GM12878 (cell line): ENCODE measurements around the gene PLCD1. TPM values are rescaled to one million over a fixed set of nuclear protein-coding genes. Genes with fewer than 3 reads are reported as not detected.

Source experiments
- ATAC-seq: fragments of 200-7000 bp; cut with Tn5 transposase; 3 replicates; pipeline ENCODE4 v1.9.1; 2020; ENCODE audit warnings: mild to moderate bottlenecking, moderate library complexity
- BruUV-seq: library from RNA; stranded (reverse); fragments of 400-500 nt; replicated peaks from 2 replicates; lab custom pipeline; 2021; lab: Mats Ljungman, UMichigan
- CTCF ChIA-PET: fragments of 300-600 bp; sonication (Branson Sonifier 250); formaldehyde crosslinking; extraction: SDS; loops from one replicate; lab custom pipeline; 2021; ENCODE audit warnings: inconsistent platforms; lab: Yijun Ruan, JAX
- POLR2A ChIA-PET: fragments of 350-600 bp; formaldehyde crosslinking; extraction: SDS; loops from one replicate; lab custom pipeline; 2021; ENCODE audit warnings: inconsistent platforms; lab: Charles Lee
- RAD21 ChIA-PET: fragments of 300-600 bp; sonication (Branson Sonifier 250); formaldehyde crosslinking; loops from one replicate; lab custom pipeline; 2023; ENCODE audit warnings: antibody characterized with exemption; ENCODE audit not compliant: unreplicated experiment; lab: Charles Lee
- SMC1A ChIA-PET: fragments of 300-600 bp; sonication (Branson Sonifier 250); formaldehyde crosslinking; loops from one replicate; lab custom pipeline; 2023; ENCODE audit not compliant: unreplicated experiment, uncharacterized antibody; lab: Charles Lee
- DNase-seq: peaks from one replicate; pipeline ENCODE4 v3.0.0-alpha.2; 2011; ENCODE audit warnings: low read depth, low spot score
- FAIRE-seq: peaks from 3 replicates; lab custom pipeline; 2011; peaks lifted over from hg19 to GRCh38; lab: Jason Lieb, UNC
- H2AFZ ChIP-seq: 2 replicates; pipeline ENCODE4 v1.6.0; 2011; ENCODE audit warnings: low read depth, low read length, control low read depth; ENCODE audit not compliant: control insufficient read depth
- H3K27ac ChIP-seq: 2 replicates; pipeline ENCODE4 v1.5.1; 2011; ENCODE audit warnings: control low read depth; ENCODE audit not compliant: control insufficient read depth, insufficient read depth
- H3K27me3 ChIP-seq, 2 experiments: replicated peaks in 1 of 2; 2 replicates each; pipeline versions ENCODE4 v1.6.0 to v1.6.1; 2011; ENCODE audit warnings: low read length in 1 of 2; ENCODE audit not compliant: control insufficient read depth in 2 of 2, insufficient read depth in 2 of 2
- H3K36me3 ChIP-seq, 2 experiments: 2 replicates each; pipeline ENCODE4 v1.5.1; 2011; ENCODE audit warnings: low read length in 1 of 2; ENCODE audit not compliant: control insufficient read depth in 2 of 2, insufficient read depth in 2 of 2
- H3K4me1 ChIP-seq: 2 replicates; pipeline ENCODE4 v1.6.1; 2011; ENCODE audit warnings: mild to moderate bottlenecking, low read length, moderate library complexity, mixed read lengths; ENCODE audit not compliant: control insufficient read depth, insufficient read depth
- H3K4me2 ChIP-seq: 2 replicates; pipeline ENCODE4 v1.6.0; 2011; ENCODE audit warnings: control low read depth; ENCODE audit not compliant: control insufficient read depth, insufficient read depth
- H3K4me3 ChIP-seq: fragments of 200-600 bp; sonication (generic); 2 replicates; pipeline ENCODE4 v1.5.1; 2016
- H3K79me2 ChIP-seq: 2 replicates; pipeline ENCODE4 v1.6.0; 2011; ENCODE audit warnings: low read length; ENCODE audit not compliant: control insufficient read depth, insufficient read depth
- H3K9ac ChIP-seq: 2 replicates; pipeline ENCODE4 v1.8.0; 2011; ENCODE audit warnings: low read length, control low read depth, mixed read lengths; ENCODE audit not compliant: control insufficient read depth, insufficient read depth
- H3K9me3 ChIP-seq: replicated peaks from 3 replicates; pipeline ENCODE4 v1.5.1; 2011; ENCODE audit warnings: mild to moderate bottlenecking, low read length; ENCODE audit not compliant: control insufficient read depth, insufficient read depth
- H4K20me1 ChIP-seq: 2 replicates; pipeline ENCODE4 v1.6.0; 2011; ENCODE audit not compliant: control insufficient read depth, insufficient read depth
- E2F4 ChIP-seq: IDR thresholded peaks from 2 replicates; pipeline ENCODE4 v1.6.1; 2012; ENCODE audit warnings: low read depth, low read length, improper control_type of control experiment
- GABPA ChIP-seq: IDR thresholded peaks from 2 replicates; pipeline ENCODE4 v1.6.1; 2014; ENCODE audit warnings: antibody characterized with exemption, low read depth, mild to moderate bottlenecking, inconsistent platforms
- HDAC6 ChIP-seq: fragments of 200-600 bp; sonication (generic); IDR thresholded peaks from one replicate; pipeline ENCODE4 v1.8.0; 2017; ENCODE audit warnings: antibody characterized with exemption; ENCODE audit not compliant: unreplicated experiment
- IKZF2 ChIP-seq, 2 experiments: fragments of 450-650 bp; IDR thresholded peaks; 2 replicates each; pipeline ENCODE4 v1.6.1; 2017; ENCODE audit warnings: mild to moderate bottlenecking in 2 of 2, moderate library complexity in 2 of 2
- JUNB ChIP-seq: IDR thresholded peaks from 2 replicates; pipeline ENCODE4 v1.6.1; 2016; ENCODE audit warnings: antibody characterized with exemption, mild to moderate bottlenecking
- NBN ChIP-seq: fragments of 450-650 bp; IDR thresholded peaks from 2 replicates; pipeline ENCODE4 v1.6.1; 2016
- PAX5 ChIP-seq: IDR thresholded peaks from 2 replicates; pipeline ENCODE4 v1.6.1; 2011; ENCODE audit warnings: low read depth, low read length, borderline replicate concordance
- RAD51 ChIP-seq: fragments of 450-650 bp; IDR thresholded peaks from 2 replicates; pipeline ENCODE4 v1.6.1; 2016; ENCODE audit warnings: moderate library complexity, mild to moderate bottlenecking, inconsistent platforms
- RELA ChIP-seq: fragments of 450-650 bp; IDR thresholded peaks from 2 replicates; pipeline ENCODE4 v1.8.0; 2014; ENCODE audit warnings: borderline replicate concordance; ENCODE audit not compliant: partially characterized antibody
- RUNX3 ChIP-seq: IDR thresholded peaks from 2 replicates; pipeline ENCODE4 v1.6.1; 2012; ENCODE audit warnings: low read length, inconsistent platforms
- SMC3 ChIP-seq: IDR thresholded peaks from 2 replicates; pipeline ENCODE4 v1.6.1; 2011; ENCODE audit warnings: low read length, improper control_type of control experiment, borderline replicate concordance
- SREBF2 ChIP-seq: IDR thresholded peaks from 2 replicates; pipeline ENCODE4 v1.6.1; 2012; ENCODE audit warnings: mild to moderate bottlenecking, low read length
- SUPT20H ChIP-seq: IDR thresholded peaks from 2 replicates; pipeline ENCODE4 v1.6.1; 2011; ENCODE audit warnings: low read depth, mild to moderate bottlenecking, low read length, moderate library complexity, borderline replicate concordance; ENCODE audit not compliant: control insufficient read depth
- WGBS: methylation state at CpG from one replicate; pipeline ENCODE4 v1.1.6; 2016; ENCODE audit warnings: low lambda C conversion rate; ENCODE audit not compliant: insufficient replicate concordance, insufficient coverage; ENCODE audit errors: missing lambda C conversion rate; 5-methylcytosine and 5-hydroxymethylcytosine counted together
- in situ Hi-C: fragments of 300-500 bp; cut with MboI; formaldehyde crosslinking; loops from 9 replicates; pipeline ENCODE4 v1.14.3; 2018; ENCODE audit warnings: mixed read lengths
- intact Hi-C: fragments of 100-400 bp; cut with micrococcal nuclease; formaldehyde crosslinking; loops from one replicate; pipeline ENCODE4 v1.14.2; 2022; ENCODE audit not compliant: unreplicated experiment
- polyA plus RNA-seq, 11 experiments: library from polyadenylated mRNA; depleted of rRNA in 4 of 11; unstranded in 6 of 11; stranded (reverse) in 5 of 11; fragments of >200 nt; fragmentation: Nextera tagmentation in 4 of 11; fragmentation: Illumina TruSeq in 1 of 11; extraction: Ambion mirVana in 4 of 11; extraction: Trizol in 1 of 11; gene quantifications; 1 replicate in 1 of 11; 2 replicates in 10 of 11; pipeline versions ENCODE4 v1.2.1 to v1.2.3, GENCODE V29; 2011 to 2016; ENCODE audit warnings: inconsistent platforms in 2 of 11, missing spikeins in 2 of 11, low read depth in 1 of 11
- total RNA-seq, 4 experiments: library from RNA; depleted of rRNA in 3 of 4; stranded (reverse); fragments of >200 nt in 3 of 4; fragmentation: Illumina TruSeq in 1 of 4; extraction: Trizol in 1 of 4; gene quantifications; 2 replicates each; pipeline versions ENCODE4 v1.2.1 to v1.2.3, GENCODE V29; 2013 to 2021
- TF ChIP-seq, protein P1 (sequence below): fragments of 450-650 bp; IDR thresholded peaks from 2 replicates; pipeline ENCODE4 v1.6.1; 2017; ENCODE audit warnings: mild to moderate bottlenecking, moderate library complexity
- TF ChIP-seq, protein P2 (sequence below): fragments of 150-350 bp; IDR thresholded peaks from 2 replicates; pipeline ENCODE4 v1.6.1; 2016; ENCODE audit warnings: low read depth, low read length
- TF ChIP-seq, protein P3 (sequence below): IDR thresholded peaks from 2 replicates; pipeline ENCODE4 v1.6.1; 2011; ENCODE audit warnings: low read depth, low read length, improper control_type of control experiment, borderline replicate concordance

Gene PLCD1
- total and polyA plus RNA-seq, 10 of the 15 experiments (the other 5 are each of a cell fraction or from before 2014, with no cell fraction given), result 0.20 to 3.9 (median 1.2) TPM; not detected in 1

GRCh38 chr3:38020342-38020726 lies 9.1 kb downstream of the PLCD1 start:
- BruUV-seq, result no TSS peak
- no peaks in the 10 kb centered on the region for H3K36me3 ChIP-seq
- no peak overlapping the region for H3K4me3 ChIP-seq
- DNase-seq (no peak), ATAC-seq (no peak), FAIRE-seq (no peak)
- no peak overlapping the region for H3K27ac ChIP-seq
- H3K9me3 ChIP-seq, result no peaks in the 10 kb centered on the region; the same call in 2 of the 3 replicates
- ChIA-PET RAD21 (no interaction called here), SMC1A (interaction anchor here (0.6 kb wide), 2 partner anchors 15 to 728 kb away, joined by 3 read pairs; no protein-coding TSS in a partner anchor), POLR2A (interaction anchor here (0.6 kb wide), 1 partner anchor 1356 kb away, joined by 4 read pairs; no protein-coding TSS in a partner anchor), CTCF (interaction anchor here (1.0 to 1.2 kb wide), 3 partner anchors 11 to 326 kb away, joined by 3 to 4 read pairs (median 3); partner anchors contain the start of gene XYLB)
- no peak overlapping the region for H3K9ac ChIP-seq
- H3K4me1 ChIP-seq, result no peaks in the 10 kb centered on the region; the same call in none of the 2 replicates
- no peaks in the 10 kb centered on the region for H3K27me3 ChIP-seq
- H2AFZ ChIP-seq, result no peak overlapping the region
- H4K20me1 ChIP-seq, result no peaks in the 10 kb centered on the region
- 0% methylated on average over 3 of the region's 3 CpGs for WGBS
- no peaks in the 10 kb centered on the region for H3K79me2 ChIP-seq
- no peak overlapping the region for H3K4me2 ChIP-seq
- intact Hi-C loops (no loop called here), in situ Hi-C loops (no loop called here)
- TF ChIP-seq RUNX3 (no peak), IKZF2 (IDR thresholded peaks at IDR 0.05) (no peak), PAX5 (no peak), HDAC6 (no peak), SUPT20H (no peak), JUNB (no peak), RELA (no peak), RAD51 (no peak), GABPA (no peak), SREBF2 (no peak), E2F4 (no peak), SMC3 (no peak), NBN (no peak)
- TF ChIP-seq, protein P1, sequence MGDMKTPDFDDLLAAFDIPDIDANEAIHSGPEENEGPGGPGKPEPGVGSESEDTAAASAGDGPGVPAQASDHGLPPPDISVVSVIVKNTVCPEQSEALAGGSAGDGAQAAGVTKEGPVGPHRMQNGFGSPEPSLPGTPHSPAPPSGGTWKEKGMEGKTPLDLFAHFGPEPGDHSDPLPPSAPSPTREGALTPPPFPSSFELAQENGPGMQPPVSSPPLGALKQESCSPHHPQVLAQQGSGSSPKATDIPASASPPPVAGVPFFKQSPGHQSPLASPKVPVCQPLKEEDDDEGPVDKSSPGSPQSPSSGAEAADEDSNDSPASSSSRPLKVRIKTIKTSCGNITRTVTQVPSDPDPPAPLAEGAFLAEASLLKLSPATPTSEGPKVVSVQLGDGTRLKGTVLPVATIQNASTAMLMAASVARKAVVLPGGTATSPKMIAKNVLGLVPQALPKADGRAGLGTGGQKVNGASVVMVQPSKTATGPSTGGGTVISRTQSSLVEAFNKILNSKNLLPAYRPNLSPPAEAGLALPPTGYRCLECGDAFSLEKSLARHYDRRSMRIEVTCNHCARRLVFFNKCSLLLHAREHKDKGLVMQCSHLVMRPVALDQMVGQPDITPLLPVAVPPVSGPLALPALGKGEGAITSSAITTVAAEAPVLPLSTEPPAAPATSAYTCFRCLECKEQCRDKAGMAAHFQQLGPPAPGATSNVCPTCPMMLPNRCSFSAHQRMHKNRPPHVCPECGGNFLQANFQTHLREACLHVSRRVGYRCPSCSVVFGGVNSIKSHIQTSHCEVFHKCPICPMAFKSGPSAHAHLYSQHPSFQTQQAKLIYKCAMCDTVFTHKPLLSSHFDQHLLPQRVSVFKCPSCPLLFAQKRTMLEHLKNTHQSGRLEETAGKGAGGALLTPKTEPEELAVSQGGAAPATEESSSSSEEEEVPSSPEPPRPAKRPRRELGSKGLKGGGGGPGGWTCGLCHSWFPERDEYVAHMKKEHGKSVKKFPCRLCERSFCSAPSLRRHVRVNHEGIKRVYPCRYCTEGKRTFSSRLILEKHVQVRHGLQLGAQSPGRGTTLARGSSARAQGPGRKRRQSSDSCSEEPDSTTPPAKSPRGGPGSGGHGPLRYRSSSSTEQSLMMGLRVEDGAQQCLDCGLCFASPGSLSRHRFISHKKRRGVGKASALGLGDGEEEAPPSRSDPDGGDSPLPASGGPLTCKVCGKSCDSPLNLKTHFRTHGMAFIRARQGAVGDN, result no peak
- TF ChIP-seq, protein P2, sequence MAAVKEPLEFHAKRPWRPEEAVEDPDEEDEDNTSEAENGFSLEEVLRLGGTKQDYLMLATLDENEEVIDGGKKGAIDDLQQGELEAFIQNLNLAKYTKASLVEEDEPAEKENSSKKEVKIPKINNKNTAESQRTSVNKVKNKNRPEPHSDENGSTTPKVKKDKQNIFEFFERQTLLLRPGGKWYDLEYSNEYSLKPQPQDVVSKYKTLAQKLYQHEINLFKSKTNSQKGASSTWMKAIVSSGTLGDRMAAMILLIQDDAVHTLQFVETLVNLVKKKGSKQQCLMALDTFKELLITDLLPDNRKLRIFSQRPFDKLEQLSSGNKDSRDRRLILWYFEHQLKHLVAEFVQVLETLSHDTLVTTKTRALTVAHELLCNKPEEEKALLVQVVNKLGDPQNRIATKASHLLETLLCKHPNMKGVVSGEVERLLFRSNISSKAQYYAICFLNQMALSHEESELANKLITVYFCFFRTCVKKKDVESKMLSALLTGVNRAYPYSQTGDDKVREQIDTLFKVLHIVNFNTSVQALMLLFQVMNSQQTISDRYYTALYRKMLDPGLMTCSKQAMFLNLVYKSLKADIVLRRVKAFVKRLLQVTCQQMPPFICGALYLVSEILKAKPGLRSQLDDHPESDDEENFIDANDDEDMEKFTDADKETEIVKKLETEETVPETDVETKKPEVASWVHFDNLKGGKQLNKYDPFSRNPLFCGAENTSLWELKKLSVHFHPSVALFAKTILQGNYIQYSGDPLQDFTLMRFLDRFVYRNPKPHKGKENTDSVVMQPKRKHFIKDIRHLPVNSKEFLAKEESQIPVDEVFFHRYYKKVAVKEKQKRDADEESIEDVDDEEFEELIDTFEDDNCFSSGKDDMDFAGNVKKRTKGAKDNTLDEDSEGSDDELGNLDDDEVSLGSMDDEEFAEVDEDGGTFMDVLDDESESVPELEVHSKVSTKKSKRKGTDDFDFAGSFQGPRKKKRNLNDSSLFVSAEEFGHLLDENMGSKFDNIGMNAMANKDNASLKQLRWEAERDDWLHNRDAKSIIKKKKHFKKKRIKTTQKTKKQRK, result no peak
- TF ChIP-seq, protein P3, sequence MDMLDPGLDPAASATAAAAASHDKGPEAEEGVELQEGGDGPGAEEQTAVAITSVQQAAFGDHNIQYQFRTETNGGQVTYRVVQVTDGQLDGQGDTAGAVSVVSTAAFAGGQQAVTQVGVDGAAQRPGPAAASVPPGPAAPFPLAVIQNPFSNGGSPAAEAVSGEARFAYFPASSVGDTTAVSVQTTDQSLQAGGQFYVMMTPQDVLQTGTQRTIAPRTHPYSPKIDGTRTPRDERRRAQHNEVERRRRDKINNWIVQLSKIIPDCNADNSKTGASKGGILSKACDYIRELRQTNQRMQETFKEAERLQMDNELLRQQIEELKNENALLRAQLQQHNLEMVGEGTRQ, result no peak
